Fibroblast of lung (primary cell): ENCODE measurements around the gene CDKAL1.

ENCODE experiments used
- EZH2 ChIP-seq: IDR thresholded peaks from 2 replicates; pipeline ENCODE4 v1.5.1; 2012; ENCODE audit warnings: low read length, control low read depth, mild to moderate bottlenecking; ENCODE audit errors: missing control alignments
- TF ChIP-seq, protein P1 (sequence below), 2 donors: IDR thresholded peaks in 1 of 2; conservative IDR thresholded peaks in 1 of 2; 1 replicate in 1 of 2; 2 replicates in 1 of 2; pipeline ENCODE4 v1.5.1; 2011 to 2012; ENCODE audit warnings: low read length in 2 of 2, control low read depth in 1 of 2, inconsistent platforms in 1 of 2, low read depth in 1 of 2, mild to moderate bottlenecking in 1 of 2

- TF ChIP-seq, protein P1, sequence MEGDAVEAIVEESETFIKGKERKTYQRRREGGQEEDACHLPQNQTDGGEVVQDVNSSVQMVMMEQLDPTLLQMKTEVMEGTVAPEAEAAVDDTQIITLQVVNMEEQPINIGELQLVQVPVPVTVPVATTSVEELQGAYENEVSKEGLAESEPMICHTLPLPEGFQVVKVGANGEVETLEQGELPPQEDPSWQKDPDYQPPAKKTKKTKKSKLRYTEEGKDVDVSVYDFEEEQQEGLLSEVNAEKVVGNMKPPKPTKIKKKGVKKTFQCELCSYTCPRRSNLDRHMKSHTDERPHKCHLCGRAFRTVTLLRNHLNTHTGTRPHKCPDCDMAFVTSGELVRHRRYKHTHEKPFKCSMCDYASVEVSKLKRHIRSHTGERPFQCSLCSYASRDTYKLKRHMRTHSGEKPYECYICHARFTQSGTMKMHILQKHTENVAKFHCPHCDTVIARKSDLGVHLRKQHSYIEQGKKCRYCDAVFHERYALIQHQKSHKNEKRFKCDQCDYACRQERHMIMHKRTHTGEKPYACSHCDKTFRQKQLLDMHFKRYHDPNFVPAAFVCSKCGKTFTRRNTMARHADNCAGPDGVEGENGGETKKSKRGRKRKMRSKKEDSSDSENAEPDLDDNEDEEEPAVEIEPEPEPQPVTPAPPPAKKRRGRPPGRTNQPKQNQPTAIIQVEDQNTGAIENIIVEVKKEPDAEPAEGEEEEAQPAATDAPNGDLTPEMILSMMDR (conservative IDR thresholded peaks at IDR 0.05 in 1 of 2, IDR thresholded peaks at IDR 0.05 in 1 of 2; ENCODE audit: low read depth in 1 of 2, low read length in 2 of 2): no peak
- no peak for TF ChIP-seq EZH2
Measured at GRCh38 chr6:20802596-20802995, 268.3 kb downstream of the CDKAL1 start.
